Choroid plexus epithelial cell (primary cell): ENCODE results near the gene RIMKLA.
A peak's percentile ranks its signal among the peaks of the same experiment; 100 is the strongest.

Experiments used
- DNase-seq: peaks from one replicate; pipeline ENCODE4 v3.0.0-alpha.2; 2010; ENCODE audit warnings: low read depth
- H3K4me3 ChIP-seq: 2 replicates; pipeline ENCODE4 v1.5.1; 2011; ENCODE audit warnings: low read depth, mild to moderate bottlenecking, control low read depth, low read length, moderate library complexity
- CTCF ChIP-seq: conservative IDR thresholded peaks from 2 replicates; pipeline ENCODE4 v1.5.1; 2011; ENCODE audit warnings: low read depth, mild to moderate bottlenecking, control low read depth, inconsistent platforms, low read length, moderate library complexity

Gene RIMKLA

GRCh38 chr1:42335809-42336518, 44.6 kb upstream of the RIMKLA start:
- TF ChIP-seq CTCF, result no peak
- DNase-seq, result peak; percentile 73

GRCh38 chr1:42336978-42337377, 43.6 kb upstream of the RIMKLA start:
- DNase-seq, result no peak
- TF ChIP-seq CTCF, result no peak

More at GRCh38 chr1:42335809-42336518, 44.6 kb upstream of the RIMKLA start:
- H3K4me3 ChIP-seq, result peak overlapping the region; percentile 96

GRCh38 chr1:42340093-42340492, 40.5 kb upstream of the RIMKLA start:
- no peak for TF ChIP-seq CTCF
- DNase-seq, result no peak
- no peak overlapping the region for H3K4me3 ChIP-seq

More at GRCh38 chr1:42336978-42337377, 43.6 kb upstream of the RIMKLA start:
- no peak overlapping the region for H3K4me3 ChIP-seq

GRCh38 chr1:42340901-42341300, 39.7 kb upstream of the RIMKLA start:
- DNase-seq, result no peak
- no peak overlapping the region for H3K4me3 ChIP-seq
- no peak for TF ChIP-seq CTCF

GRCh38 chr1:42343049-42343448, 37.5 kb upstream of the RIMKLA start:
- no peak overlapping the region for H3K4me3 ChIP-seq
- DNase-seq, result no peak
- TF ChIP-seq CTCF, result no peak

GRCh38 chr1:42348498-42348897, 32.1 kb upstream of the RIMKLA start:
- no peak overlapping the region for H3K4me3 ChIP-seq
- no peak for DNase-seq
- TF ChIP-seq CTCF, result no peak

- DNase-seq, result peak; percentile 7
- no peak for TF ChIP-seq CTCF
- no peak overlapping the region for H3K4me3 ChIP-seq
Measured at GRCh38 chr1:42350086-42350485, 30.5 kb upstream of the RIMKLA start.
